Epithelial cell of proximal tubule (primary cell): ENCODE data around the gene ANK3. TPM values are rescaled to one million over a fixed set of nuclear protein-coding genes. Genes with fewer than 3 reads are reported as not detected.

Source experiments
- DNase-seq: peaks from one replicate; pipeline ENCODE4 v3.0.0-alpha.2; 2011; ENCODE audit warnings: low read depth
- H3K4me3 ChIP-seq: 2 replicates; pipeline ENCODE4 v1.5.1; 2011; ENCODE audit warnings: low read depth, mild to moderate bottlenecking, low read length
- CTCF ChIP-seq: conservative IDR thresholded peaks from 2 replicates; pipeline ENCODE4 v1.5.1; 2012; ENCODE audit warnings: low read depth, mild to moderate bottlenecking, low read length
- total RNA-seq: library from RNA; depleted of rRNA; stranded (reverse); fragments of >200 nt; gene quantifications from 2 replicates; pipeline ENCODE4 v1.2.3, GENCODE V29; 2015

ANK3 gene
- total RNA-seq, 1 donor from 2014 or later, result 6.6 TPM

DNA sequence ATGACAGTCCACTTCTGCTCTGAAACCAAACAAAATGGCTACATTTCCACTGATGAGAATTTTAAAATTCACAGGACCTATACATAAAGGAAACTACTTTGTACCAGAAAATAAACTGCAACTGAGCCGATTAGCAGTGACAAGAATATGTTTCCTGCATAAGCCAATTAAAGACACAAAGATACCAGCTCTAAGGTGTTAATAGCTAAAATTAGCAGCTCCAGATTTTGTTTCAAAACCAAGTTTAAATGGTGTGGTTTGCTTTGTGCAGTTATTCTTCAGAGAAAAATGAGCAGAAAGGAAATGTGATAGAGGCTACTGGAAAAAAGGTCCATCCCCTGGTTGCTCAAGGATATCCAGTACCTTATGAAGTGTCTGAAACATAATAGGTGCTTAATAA, 123.2 kb downstream of the ANK3 start:
- no peak for DNase-seq
- TF ChIP-seq CTCF, result no peak

DNA sequence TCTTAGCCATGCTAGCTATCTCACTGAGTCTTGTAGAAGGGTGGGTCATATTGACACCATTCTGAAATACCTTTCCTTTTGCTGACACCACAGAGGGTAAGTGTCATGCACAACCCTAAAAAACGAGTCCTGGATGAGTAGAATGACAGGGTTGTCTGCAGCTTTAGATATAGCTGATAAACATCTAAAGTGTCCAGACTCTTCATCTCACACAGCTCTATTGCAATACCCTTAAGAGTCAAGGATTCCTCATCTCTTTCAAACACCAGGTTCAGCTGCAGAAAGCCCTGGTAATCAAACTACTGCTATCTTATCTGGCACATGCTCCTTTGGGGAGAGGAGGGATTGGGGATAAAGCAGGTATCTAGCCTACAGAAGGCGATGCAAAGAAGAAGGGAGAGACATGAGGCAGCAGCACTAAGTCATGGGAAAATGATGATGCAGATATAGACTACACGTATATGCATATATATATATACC, 127.0 kb downstream of the ANK3 start:
- H3K4me3 ChIP-seq, result no peak overlapping the region
- TF ChIP-seq CTCF, result no peak
- no peak for DNase-seq

More for the DNA sequence above, 123.2 kb downstream of the ANK3 start:
- H3K4me3 ChIP-seq, result no peak overlapping the region

DNA sequence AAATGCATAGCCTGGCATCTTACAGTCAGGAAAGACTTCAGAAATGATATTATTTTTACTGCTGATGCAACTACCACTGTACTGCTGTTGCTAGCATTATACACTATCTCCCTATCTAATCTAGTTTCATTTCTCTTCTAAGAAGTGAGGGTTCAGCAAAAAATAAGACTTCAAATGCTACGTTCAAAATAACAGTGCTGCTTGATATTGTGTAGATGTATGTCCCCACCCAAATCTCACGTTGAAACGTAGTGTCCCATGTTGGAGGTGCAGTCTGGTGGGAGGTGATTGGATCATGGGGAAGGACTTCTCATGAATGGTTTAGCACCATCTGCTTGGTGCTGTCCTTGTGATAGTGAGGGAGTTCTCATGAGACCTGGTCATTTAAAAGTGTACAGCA, 129.4 kb downstream of the ANK3 start:
- H3K4me3 ChIP-seq, result no peak overlapping the region
- no peak for DNase-seq
- TF ChIP-seq CTCF, result no peak

DNA sequence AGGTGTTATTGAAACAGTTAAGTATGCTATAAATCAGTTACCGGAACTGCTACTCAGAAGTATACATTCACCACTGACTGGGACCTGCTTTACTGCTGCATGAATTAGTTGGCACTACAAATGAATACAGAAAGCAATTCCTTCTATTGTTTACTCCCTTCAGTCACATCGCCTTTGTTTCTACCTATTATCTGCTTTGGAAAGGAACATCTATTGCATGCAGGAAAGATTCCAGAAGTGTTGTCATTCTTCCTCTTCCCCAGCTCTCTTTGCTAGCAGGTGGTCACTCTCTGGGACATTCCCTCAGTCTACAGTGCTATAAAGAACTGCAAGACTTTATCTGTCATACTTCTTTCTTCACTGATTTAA, 131.3 kb downstream of the ANK3 start:
- no peak overlapping the region for H3K4me3 ChIP-seq
- DNase-seq, result no peak

GRCh38 chr10:60257767-60258428, 131.8 kb downstream of the ANK3 start:
- no peak for TF ChIP-seq CTCF
- no peak for DNase-seq
- H3K4me3 ChIP-seq, result no peak overlapping the region

More for the DNA sequence above, 131.3 kb downstream of the ANK3 start:
- TF ChIP-seq CTCF, result no peak

GRCh38 chr10:60254776-60255175, 134.9 kb downstream of the ANK3 start:
- TF ChIP-seq CTCF, result no peak
- no peak for DNase-seq
- H3K4me3 ChIP-seq, result no peak overlapping the region

DNA sequence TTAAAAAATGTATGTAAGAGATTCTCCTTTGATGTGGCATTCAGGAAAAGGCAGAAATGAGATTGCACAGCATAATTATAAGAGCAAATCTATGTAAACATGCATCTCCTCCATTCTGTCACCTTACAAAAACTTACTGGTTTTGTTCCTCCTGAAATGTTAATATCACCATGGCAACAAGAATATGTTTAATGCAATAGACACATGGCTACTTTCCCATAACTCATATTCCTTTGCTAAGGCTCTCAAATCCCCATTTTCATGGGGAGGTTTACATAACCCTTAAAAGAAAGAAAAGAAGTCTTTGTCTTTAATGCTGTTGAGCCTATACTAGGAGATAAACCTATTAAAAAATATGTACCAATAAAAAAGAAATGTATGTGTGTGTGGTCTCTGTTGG, 136.2 kb downstream of the ANK3 start:
- H3K4me3 ChIP-seq, result no peak overlapping the region
- no peak for DNase-seq
- TF ChIP-seq CTCF, result no peak
